C4-2B (cell line): ENCODE data around the gene NME9.

Source experiments
- ZFX ChIP-seq: fragments of 450-650 bp; IDR thresholded peaks from 2 replicates; pipeline ENCODE4 v1.6.1; 2017
- TF ChIP-seq, protein P1 (sequence below): fragments of 450-650 bp; conservative IDR thresholded peaks from 2 replicates; pipeline ENCODE4 v1.5.1; 2017; ENCODE audit warnings: mild to moderate bottlenecking

DNA sequence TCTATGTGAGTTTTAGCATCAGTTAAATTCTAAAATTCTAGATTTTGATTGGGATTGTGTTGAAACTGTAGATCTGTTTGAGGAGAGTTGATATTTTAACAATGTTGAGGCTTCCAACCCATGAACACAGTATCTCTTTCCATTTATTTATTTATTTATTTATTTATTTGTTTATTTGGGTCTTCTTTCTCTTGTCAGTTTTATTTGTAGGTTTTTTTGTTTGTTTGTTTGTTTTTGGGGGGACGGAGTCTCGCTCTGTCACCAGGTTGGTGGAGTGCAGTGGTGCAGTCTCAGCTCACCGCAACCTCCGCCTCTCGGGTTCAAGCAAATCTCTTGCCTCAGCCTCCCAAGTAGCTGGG lies 44.1 kb upstream of the NME9 start:
- TF ChIP-seq, protein P1, sequence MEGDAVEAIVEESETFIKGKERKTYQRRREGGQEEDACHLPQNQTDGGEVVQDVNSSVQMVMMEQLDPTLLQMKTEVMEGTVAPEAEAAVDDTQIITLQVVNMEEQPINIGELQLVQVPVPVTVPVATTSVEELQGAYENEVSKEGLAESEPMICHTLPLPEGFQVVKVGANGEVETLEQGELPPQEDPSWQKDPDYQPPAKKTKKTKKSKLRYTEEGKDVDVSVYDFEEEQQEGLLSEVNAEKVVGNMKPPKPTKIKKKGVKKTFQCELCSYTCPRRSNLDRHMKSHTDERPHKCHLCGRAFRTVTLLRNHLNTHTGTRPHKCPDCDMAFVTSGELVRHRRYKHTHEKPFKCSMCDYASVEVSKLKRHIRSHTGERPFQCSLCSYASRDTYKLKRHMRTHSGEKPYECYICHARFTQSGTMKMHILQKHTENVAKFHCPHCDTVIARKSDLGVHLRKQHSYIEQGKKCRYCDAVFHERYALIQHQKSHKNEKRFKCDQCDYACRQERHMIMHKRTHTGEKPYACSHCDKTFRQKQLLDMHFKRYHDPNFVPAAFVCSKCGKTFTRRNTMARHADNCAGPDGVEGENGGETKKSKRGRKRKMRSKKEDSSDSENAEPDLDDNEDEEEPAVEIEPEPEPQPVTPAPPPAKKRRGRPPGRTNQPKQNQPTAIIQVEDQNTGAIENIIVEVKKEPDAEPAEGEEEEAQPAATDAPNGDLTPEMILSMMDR, result no peak
- TF ChIP-seq ZFX, result no peak
